PC-9 (cell line): ENCODE data around the gene ERH. TPM values are rescaled to one million over a fixed set of nuclear protein-coding genes. Genes with fewer than 3 reads are reported as not detected.

Experiments used
- Bru-seq: library from RNA; stranded (reverse); fragments of 400-500 nt; gene quantifications from one replicate; lab custom pipeline; 2021; lab: Mats Ljungman, UMichigan
- BruChase-seq, 2 experiments: library from RNA; stranded (reverse); fragments of 400-500 nt; gene quantifications; one replicate each; lab custom pipeline; 2021; lab: Mats Ljungman, UMichigan
- BruUV-seq: library from RNA; stranded (reverse); fragments of 400-500 nt; replicated peaks from 2 replicates; lab custom pipeline; 2021; lab: Mats Ljungman, UMichigan
- CTCF ChIA-PET: fragments of 300-600 bp; sonication (Branson Sonifier 250); formaldehyde crosslinking; loops from one replicate; lab custom pipeline; 2022; ENCODE audit warnings: antibody characterized with exemption; lab: Charles Lee
- POLR2A ChIA-PET: fragments of 300-600 bp; sonication (Branson Sonifier 250); formaldehyde crosslinking; loops from one replicate; lab custom pipeline; 2022; ENCODE audit warnings: antibody characterized with exemption; ENCODE audit not compliant: unreplicated experiment; lab: Charles Lee
- DNase-seq, 2 experiments: peaks; one replicate each; pipeline versions ENCODE4 v3.0.0 to v3.0.0-alpha.2; 2015 to 2022; ENCODE audit warnings: mixed read lengths in 1 of 2
- H2AFZ ChIP-seq: fragments of 200-600 bp; sonication (generic); 2 replicates; pipeline ENCODE4 v1.8.1; 2017; ENCODE audit warnings: antibody characterized with exemption
- H3F3A ChIP-seq: fragments of 200-600 bp; sonication (generic); 2 replicates; pipeline ENCODE4 v1.8.1; 2017; ENCODE audit warnings: antibody characterized with exemption, mild to moderate bottlenecking, low read depth; ENCODE audit not compliant: insufficient read depth
- H3K27ac ChIP-seq: fragments of 200-600 bp; sonication (generic); 2 replicates; pipeline ENCODE4 v1.6.1; 2016; ENCODE audit warnings: mixed run types
- H3K27me3 ChIP-seq: fragments of 200-600 bp; sonication (generic); 2 replicates; pipeline ENCODE4 v1.6.1; 2016; ENCODE audit warnings: low read depth, mixed run types; ENCODE audit not compliant: insufficient read depth
- H3K36me3 ChIP-seq: fragments of 200-600 bp; sonication (generic); 2 replicates; pipeline ENCODE4 v1.6.1; 2016; ENCODE audit warnings: low read depth, mixed run types
- H3K4me1 ChIP-seq: fragments of 200-600 bp; sonication (generic); replicated peaks from 2 replicates; pipeline ENCODE4 v1.6.1; 2016; ENCODE audit warnings: mixed run types; ENCODE audit not compliant: insufficient read depth
- H3K4me2 ChIP-seq: fragments of 200-600 bp; sonication (generic); 2 replicates; pipeline ENCODE4 v1.6.1; 2017; ENCODE audit warnings: mixed run types
- H3K4me3 ChIP-seq: fragments of 200-600 bp; sonication (generic); 2 replicates; pipeline ENCODE4 v1.6.1; 2016; ENCODE audit warnings: mixed run types
- H3K79me2 ChIP-seq: fragments of 200-600 bp; sonication (generic); 2 replicates; pipeline ENCODE4 v1.6.1; 2017; ENCODE audit warnings: low read depth, mixed run types
- H3K9me2 ChIP-seq: fragments of 200-600 bp; sonication (generic); 2 replicates; pipeline ENCODE4 v1.8.1; 2017; ENCODE audit warnings: mild to moderate bottlenecking; ENCODE audit not compliant: insufficient read depth
- H3K9me3 ChIP-seq: fragments of 200-600 bp; sonication (generic); 2 replicates; pipeline ENCODE4 v1.8.1; 2016; ENCODE audit warnings: low read depth; ENCODE audit not compliant: insufficient read depth
- H4K20me1 ChIP-seq: fragments of 200-600 bp; sonication (generic); 2 replicates; pipeline ENCODE4 v1.8.1; 2017; ENCODE audit not compliant: insufficient read depth
- CTCF ChIP-seq: fragments of 200-600 bp; sonication (generic); conservative IDR thresholded peaks from 2 replicates; pipeline ENCODE4 v1.6.1; 2017; ENCODE audit warnings: mixed run types, antibody characterized with exemption, mild to moderate bottlenecking, moderate library complexity
- EZH2 ChIP-seq: fragments of 200-600 bp; sonication (generic); IDR thresholded peaks from 2 replicates; pipeline ENCODE4 v1.8.0; 2017; ENCODE audit warnings: antibody characterized with exemption, low read depth
- intact Hi-C: fragments of 100-400 bp; cut with micrococcal nuclease; formaldehyde crosslinking; loops from one replicate; pipeline ENCODE4 v1.10.0; 2022; ENCODE audit not compliant: unreplicated experiment
- long read RNA-seq: library from polyadenylated mRNA; stranded (forward); transcript quantifications from one replicate; pipeline ENCODE4 v2.0.0, GENCODE V29; 2022
- total RNA-seq: library from RNA; stranded (reverse); gene quantifications from 2 replicates; pipeline ENCODE4 v1.2.3, GENCODE V29; 2021

ERH gene
- total RNA-seq: 197 and 347 TPM in 2 replicates
- Bru-seq, nascent RNA: percentile 98 among the genes with signal in this experiment
- percentile 92 among the genes with signal in this experiment for BruChase-seq, experiment 1, labeled RNA remaining after a 2-hour chase
- percentile 93 among the genes with signal in this experiment for BruChase-seq, experiment 2, labeled RNA remaining after a 6-hour chase
- long read RNA-seq, transcript ERH-203 (4 exons, 1,124 nt): major isoform, 98 of 140 reads
- long read RNA-seq, partial matches to known transcripts: 2 of 140 reads
- long read RNA-seq, other reads (novel, unspliced or antisense): 37 of 140 reads

GRCh38 chr14:69398053-69398817, at the start of gene ERH, which contains the start of gene SLC39A9:
TSS of gene ERH (minus strand) at chr14:69398299. CDS start at chr14:69398233, 66 bp downstream.
TSS of gene SLC39A9 (plus strand) at chr14:69398692. CDS start at chr14:69399370, 678 bp downstream.
- intact Hi-C loops: no loop called here

GRCh38 chr14:69443296-69443805, 45.3 kb upstream of the ERH start:
- BruUV-seq: no TSS peak
- no peak for TF ChIP-seq CTCF
- no peak for TF ChIP-seq EZH2
- no peak overlapping the region for H3K27ac ChIP-seq
- POLR2A ChIA-PET: interaction anchor here (0.6 kb wide), 1 partner anchor 237 kb away, joined by 3 read pairs; no protein-coding TSS in a partner anchor
- H3K36me3 ChIP-seq: peaks cover 17% of the 10 kb centered on the region; the same call in 1 of the 2 replicates
- H3K27me3 ChIP-seq: no peaks in the 10 kb centered on the region
- H3F3A ChIP-seq: 0 out of 2 replicates have a peak, but pooled peaks cover 6% of the 10 kb centered on the region
- CTCF ChIA-PET: no interaction called here
- DNase-seq: no peak
- no peaks in the 10 kb centered on the region for H3K4me1 ChIP-seq
- H3K79me2 ChIP-seq: peaks cover 16% of the 10 kb centered on the region
- no peaks in the 10 kb centered on the region for H3K9me3 ChIP-seq
- intact Hi-C loops: no loop called here
- no peaks in the 10 kb centered on the region for H3K9me2 ChIP-seq
- H3K4me2 ChIP-seq: no peak overlapping the region
- no peak overlapping the region for H3K4me3 ChIP-seq
- peaks cover 3% of the 10 kb centered on the region; the same call in 1 of the 2 replicates for H4K20me1 ChIP-seq
- no peak overlapping the region for H2AFZ ChIP-seq

More at GRCh38 chr14:69398053-69398817, at the start of gene ERH, which contains the start of gene SLC39A9:
- Histone ChIP-seq H3K9me2 (no peaks in the 10 kb centered on the region), H3K4me2 (peak within 1 kb of the TSS; percentile 97), H4K20me1 (peaks cover 63% of the 10 kb centered on the region), H3K79me2 (peaks cover 95% of the 10 kb centered on the region), H3K9me3 (no peaks in the 10 kb centered on the region), H3K27ac (peak within 1 kb of the TSS; percentile 81), H3K4me1 (peaks cover 46% of the 10 kb centered on the region), H3K36me3 (peaks cover 37% of the 10 kb centered on the region), H3K4me3 (peak within 1 kb of the TSS; percentile 96), H2AFZ (peak within 1 kb of the TSS; percentile 85), H3K27me3 (no peaks in the 10 kb centered on the region), H3F3A (peaks cover 6% of the 10 kb centered on the region; the same call in 1 of the 2 replicates)
- TF ChIP-seq EZH2 (no peak), CTCF (no peak)
- ChIA-PET POLR2A (interaction anchor here (0.6 to 0.8 kb wide), 9 partner anchors 12 to 1894 kb away, joined by 3 to 7 read pairs (median 4); no protein-coding TSS in a partner anchor), CTCF (interaction anchor here (0.6 kb wide), 1 partner anchor 61 kb away, joined by 6 read pairs; no protein-coding TSS in a partner anchor)
- peak; percentile 92 to 95 for DNase-seq
- BruUV-seq: no TSS peak

GRCh38 chr14:69441948-69442347, 43.8 kb upstream of the ERH start:
- Histone ChIP-seq H3K27me3 (no peaks in the 10 kb centered on the region), H3K9me3 (no peaks in the 10 kb centered on the region), H3K79me2 (peaks cover 26% of the 10 kb centered on the region), H3K27ac (0 out of 2 replicates have a peak overlapping the region, but pooled peaks have one; percentile 5), H4K20me1 (0 out of 2 replicates have a peak, but pooled peaks cover 3% of the 10 kb centered on the region), H3K4me1 (no peaks in the 10 kb centered on the region), H3F3A (0 out of 2 replicates have a peak, but pooled peaks cover 2% of the 10 kb centered on the region), H3K9me2 (no peaks in the 10 kb centered on the region), H3K4me3 (no peak overlapping the region), H3K36me3 (peaks cover 17% of the 10 kb centered on the region; the same call in 1 of the 2 replicates), H2AFZ (no peak overlapping the region), H3K4me2 (no peak overlapping the region)
- ChIA-PET POLR2A (no interaction called here), CTCF (no interaction called here)
- TF ChIP-seq CTCF (no peak), EZH2 (no peak)
- DNase-seq: no peak
- intact Hi-C loops: no loop called here
- no TSS peak for BruUV-seq
